ENCODE results near the gene RPS19BP1. TPM values are rescaled to one million over a fixed set of nuclear protein-coding genes. Genes with fewer than 3 reads are reported as not detected.

RPS19BP1 gene
- total RNA-seq, 1 experiment from 2014 or later = 102 TPM

DNA sequence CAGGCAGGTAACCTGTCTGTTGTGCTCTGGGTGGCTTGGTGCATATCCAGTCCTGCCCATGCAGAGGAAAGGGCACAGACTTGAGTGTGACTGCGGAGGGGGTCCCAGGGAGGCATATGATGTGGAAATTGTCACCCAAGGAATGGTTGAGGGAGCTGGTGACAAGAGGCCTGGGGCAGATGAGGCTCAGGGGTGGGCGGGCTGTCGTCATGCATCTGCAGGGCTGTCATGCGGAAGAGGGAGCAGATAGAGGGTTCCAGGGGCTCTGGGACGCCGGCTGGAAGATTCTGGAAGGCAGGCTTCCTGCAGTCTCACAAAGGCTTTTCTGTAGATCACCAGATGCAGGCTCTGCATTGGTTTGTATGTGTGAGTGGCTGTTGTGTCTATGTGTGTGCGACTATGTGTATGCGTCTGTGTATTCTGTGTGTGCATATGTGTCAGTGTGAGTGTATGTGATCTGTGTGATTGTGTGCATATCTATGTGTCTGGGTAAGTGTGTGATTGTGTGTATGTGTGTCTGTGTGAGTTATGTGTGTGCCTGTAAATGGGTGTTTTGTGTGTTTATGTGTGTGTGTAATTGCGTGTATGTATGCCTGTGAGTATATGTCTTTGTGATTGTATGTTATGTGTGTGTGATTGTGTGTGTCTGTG is 30.4 kb upstream of the RPS19BP1 start (continued):
- TF ChIP-seq GTF2I (CRISPR knock-in tag; conservative IDR thresholded peaks at IDR 0.05) (no peak), NR2C2 (CRISPR knock-in tag; IDR thresholded peaks at IDR 0.05) (no peak), JAZF1 (CRISPR knock-in tag; IDR thresholded peaks at IDR 0.05) (no peak)

GRCh38 chr22:39560127-39560526 is 27.6 kb upstream of the RPS19BP1 start:
- ChIA-PET CTCF (interaction anchor here (0.6 to 2.6 kb wide), 25 partner anchors 9 to 485 kb away, joined by 3 to 24 read pairs (median 4); no protein-coding TSS in a partner anchor), POLR2A (interaction anchor here (1.1 kb wide), 1 partner anchor 16 kb away, joined by 3 read pairs; no protein-coding TSS in a partner anchor)
- DNase-seq (ENCODE audit: low spot score) (no peak), ATAC-seq (no peak)
- no peak overlapping the region for H3K4me3 Mint-ChIP-seq
- peaks cover 47% of the 10 kb centered on the region for H3K27me3 Mint-ChIP-seq (ENCODE audit: low read depth)
- TF ChIP-seq, protein P1, sequence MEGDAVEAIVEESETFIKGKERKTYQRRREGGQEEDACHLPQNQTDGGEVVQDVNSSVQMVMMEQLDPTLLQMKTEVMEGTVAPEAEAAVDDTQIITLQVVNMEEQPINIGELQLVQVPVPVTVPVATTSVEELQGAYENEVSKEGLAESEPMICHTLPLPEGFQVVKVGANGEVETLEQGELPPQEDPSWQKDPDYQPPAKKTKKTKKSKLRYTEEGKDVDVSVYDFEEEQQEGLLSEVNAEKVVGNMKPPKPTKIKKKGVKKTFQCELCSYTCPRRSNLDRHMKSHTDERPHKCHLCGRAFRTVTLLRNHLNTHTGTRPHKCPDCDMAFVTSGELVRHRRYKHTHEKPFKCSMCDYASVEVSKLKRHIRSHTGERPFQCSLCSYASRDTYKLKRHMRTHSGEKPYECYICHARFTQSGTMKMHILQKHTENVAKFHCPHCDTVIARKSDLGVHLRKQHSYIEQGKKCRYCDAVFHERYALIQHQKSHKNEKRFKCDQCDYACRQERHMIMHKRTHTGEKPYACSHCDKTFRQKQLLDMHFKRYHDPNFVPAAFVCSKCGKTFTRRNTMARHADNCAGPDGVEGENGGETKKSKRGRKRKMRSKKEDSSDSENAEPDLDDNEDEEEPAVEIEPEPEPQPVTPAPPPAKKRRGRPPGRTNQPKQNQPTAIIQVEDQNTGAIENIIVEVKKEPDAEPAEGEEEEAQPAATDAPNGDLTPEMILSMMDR (IDR thresholded peaks at IDR 0.05) = no peak
- TF ChIP-seq ETV6 (CRISPR knock-in tag; IDR thresholded peaks at IDR 0.05) (no peak), ZNF671 (CRISPR knock-in tag; IDR thresholded peaks at IDR 0.05) (no peak), USF1 (CRISPR knock-in tag; IDR thresholded peaks at IDR 0.05) (no peak), TCF7 (CRISPR knock-in tag; IDR thresholded peaks at IDR 0.05; ENCODE audit: low read depth) (no peak), FOXP1 (CRISPR knock-in tag; IDR thresholded peaks at IDR 0.05; ENCODE audit: borderline replicate concordance) (0 out of 2 replicates have a peak, but pooled peaks have one; percentile 23), RELA (CRISPR knock-in tag; IDR thresholded peaks at IDR 0.05; ENCODE audit: borderline replicate concordance) (no peak)
- no peaks in the 10 kb centered on the region for H3K36me3 Mint-ChIP-seq
- H3K4me1 Mint-ChIP-seq = peaks cover 7% of the 10 kb centered on the region
- H3K9me3 Mint-ChIP-seq = peaks cover under 1% of the 10 kb centered on the region; the same call in 1 of the 2 replicates
- H3K27ac Mint-ChIP-seq = no peak overlapping the region

GRCh38 chr22:39559456-39560105 is 27.0 kb upstream of the RPS19BP1 start:
- ChIA-PET CTCF (interaction anchor here (0.6 to 2.6 kb wide), 31 partner anchors 9 to 485 kb away, joined by 3 to 24 read pairs (median 4); no protein-coding TSS in a partner anchor), POLR2A (interaction anchor here (1.1 kb wide), 1 partner anchor 15 kb away, joined by 3 read pairs; no protein-coding TSS in a partner anchor)
- no peak overlapping the region for H3K4me3 Mint-ChIP-seq
- H3K27me3 Mint-ChIP-seq (ENCODE audit: low read depth) = peaks cover 52% of the 10 kb centered on the region
- no peaks in the 10 kb centered on the region for H3K9me3 Mint-ChIP-seq
- H3K27ac Mint-ChIP-seq = no peak overlapping the region
- ATAC-seq (peak; percentile 73), DNase-seq (ENCODE audit: low spot score) (peak; percentile 82)
- H3K4me1 Mint-ChIP-seq = peaks cover 7% of the 10 kb centered on the region
- H3K36me3 Mint-ChIP-seq = no peaks in the 10 kb centered on the region
- TF ChIP-seq ESRRA (CRISPR knock-in tag; IDR thresholded peaks at IDR 0.05; ENCODE audit: borderline replicate concordance) (peak; percentile 86; the same call in 1 of the 2 replicates), ZNF671 (CRISPR knock-in tag; IDR thresholded peaks at IDR 0.05) (no peak), NFE2L1 (CRISPR knock-in tag; IDR thresholded peaks at IDR 0.05) (no peak)
- TF ChIP-seq, protein P1 (IDR thresholded peaks at IDR 0.05) = peak; percentile 62; the same call in 1 of the 2 replicates

GRCh38 chr22:39558950-39559349 is 26.4 kb upstream of the RPS19BP1 start:
- Mint-ChIP-seq H3K9me3 (no peaks in the 10 kb centered on the region), H3K4me3 (peak overlapping the region; percentile 40; the same call in 1 of the 2 replicates), H3K36me3 (no peaks in the 10 kb centered on the region), H3K4me1 (peaks cover 7% of the 10 kb centered on the region), H3K27me3 (ENCODE audit: low read depth) (peaks cover 58% of the 10 kb centered on the region), H3K27ac (no peak overlapping the region)
- ATAC-seq = no peak
- TF ChIP-seq TEAD1 (CRISPR knock-in tag; IDR thresholded peaks at IDR 0.05) (no peak), ZNF263 (CRISPR knock-in tag; IDR thresholded peaks at IDR 0.05; ENCODE audit: low read depth) (0 out of 2 replicates have a peak, but pooled peaks have one; percentile 53)
- no peak for DNase-seq (ENCODE audit: low spot score)
- ChIA-PET POLR2A (no interaction called here), CTCF (interaction anchor here (0.7 to 2.6 kb wide), 17 partner anchors 9 to 486 kb away, joined by 3 to 24 read pairs (median 4); no protein-coding TSS in a partner anchor)

Data from WTC11 (cell line).